ENCODE results near the gene CDK14.

The CDK14 gene

GRCh38 chr7:91199601-91200000 lies 603.5 kb downstream of the CDK14 start:
- Histone ChIP-seq H3K27me3 (ENCODE audit: control insufficient read depth, insufficient read depth, low read length) (no peaks in the 10 kb centered on the region), H2AFZ (no peak overlapping the region), H3K4me1 (no peaks in the 10 kb centered on the region), H3K27ac (no peak overlapping the region), H3K79me2 (no peaks in the 10 kb centered on the region), H3K9me3 (ENCODE audit: control insufficient read depth, low read length) (no peaks in the 10 kb centered on the region), H3K36me3 (ENCODE audit: control insufficient read depth, insufficient read depth, low read length) (no peaks in the 10 kb centered on the region), H3K4me3 (ENCODE audit: low read depth, low read length) (no peak overlapping the region), H3K9ac (no peak overlapping the region), H3K4me2 (ENCODE audit: low read length) (no peak overlapping the region)
- no peak for TF ChIP-seq CTCF (IDR thresholded peaks at IDR 0.05)

- TF ChIP-seq CTCF (IDR thresholded peaks at IDR 0.05), result no peak
- Histone ChIP-seq H3K79me2 (no peaks in the 10 kb centered on the region), H3K9me3 (ENCODE audit: control insufficient read depth, low read length) (no peaks in the 10 kb centered on the region), H3K9ac (no peak overlapping the region), H3K4me1 (no peaks in the 10 kb centered on the region), H3K4me3 (ENCODE audit: low read depth, low read length) (no peak overlapping the region), H3K4me2 (ENCODE audit: low read length) (no peak overlapping the region), H3K27me3 (ENCODE audit: control insufficient read depth, insufficient read depth, low read length) (no peaks in the 10 kb centered on the region), H3K27ac (no peak overlapping the region), H3K36me3 (ENCODE audit: control insufficient read depth, insufficient read depth, low read length) (no peaks in the 10 kb centered on the region), H2AFZ (no peak overlapping the region)
Measured at GRCh38 chr7:91201442-91202113, 605.5 kb downstream of the CDK14 start.

GRCh38 chr7:91206361-91206960 lies 610.3 kb downstream of the CDK14 start:
- no peaks in the 10 kb centered on the region for H3K36me3 ChIP-seq (ENCODE audit: control insufficient read depth, insufficient read depth, low read length)
- no peaks in the 10 kb centered on the region for H3K4me1 ChIP-seq
- H3K79me2 ChIP-seq, result no peaks in the 10 kb centered on the region
- H3K4me2 ChIP-seq (ENCODE audit: low read length), result no peak overlapping the region
- TF ChIP-seq CTCF (IDR thresholded peaks at IDR 0.05), result no peak
- no peak overlapping the region for H2AFZ ChIP-seq
- no peak overlapping the region for H3K9ac ChIP-seq
- H3K4me3 ChIP-seq (ENCODE audit: low read depth, low read length), result no peak overlapping the region
- no peaks in the 10 kb centered on the region for H3K9me3 ChIP-seq (ENCODE audit: control insufficient read depth, low read length)
- H3K27ac ChIP-seq, result no peak overlapping the region
- H3K27me3 ChIP-seq (ENCODE audit: control insufficient read depth, insufficient read depth, low read length), result no peaks in the 10 kb centered on the region

GRCh38 chr7:91212582-91212981 lies 616.5 kb downstream of the CDK14 start:
- Histone ChIP-seq H3K9me3 (ENCODE audit: control insufficient read depth, low read length) (no peaks in the 10 kb centered on the region), H3K4me1 (no peaks in the 10 kb centered on the region), H3K27ac (no peak overlapping the region), H3K4me3 (ENCODE audit: low read depth, low read length) (no peak overlapping the region), H3K9ac (no peak overlapping the region), H2AFZ (no peak overlapping the region), H3K27me3 (ENCODE audit: control insufficient read depth, insufficient read depth, low read length) (no peaks in the 10 kb centered on the region), H3K36me3 (ENCODE audit: control insufficient read depth, insufficient read depth, low read length) (no peaks in the 10 kb centered on the region), H3K4me2 (ENCODE audit: low read length) (no peak overlapping the region), H3K79me2 (no peaks in the 10 kb centered on the region)
- no peak for TF ChIP-seq CTCF (IDR thresholded peaks at IDR 0.05)

GRCh38 chr7:91226411-91226810 lies 630.3 kb downstream of the CDK14 start:
- Histone ChIP-seq H3K4me2 (ENCODE audit: low read length) (no peak overlapping the region), H3K9ac (no peak overlapping the region), H3K4me1 (no peaks in the 10 kb centered on the region), H3K9me3 (ENCODE audit: control insufficient read depth, low read length) (no peaks in the 10 kb centered on the region), H3K4me3 (ENCODE audit: low read depth, low read length) (no peak overlapping the region), H3K79me2 (no peaks in the 10 kb centered on the region), H3K36me3 (ENCODE audit: control insufficient read depth, insufficient read depth, low read length) (no peaks in the 10 kb centered on the region), H3K27me3 (ENCODE audit: control insufficient read depth, insufficient read depth, low read length) (no peaks in the 10 kb centered on the region), H2AFZ (no peak overlapping the region), H3K27ac (no peak overlapping the region)
- TF ChIP-seq CTCF (IDR thresholded peaks at IDR 0.05), result no peak
